Muscle of leg (tissue), 11 donors: ENCODE measurements around the gene OR51V1. TPM values are rescaled to one million over a fixed set of nuclear protein-coding genes. Genes with fewer than 3 reads are reported as not detected.

Source experiments
- DNase-seq: peaks from one replicate; pipeline ENCODE4 v3.0.0; 2013
- H3K27ac ChIP-seq: one replicate; pipeline ENCODE4 v1.5.1; 2013; ENCODE audit warnings: mild to moderate bottlenecking, low read length, control low read depth
- H3K27me3 ChIP-seq: one replicate; pipeline ENCODE4 v1.6.1; 2013; ENCODE audit warnings: low read length; ENCODE audit not compliant: control insufficient read depth, insufficient read depth
- H3K36me3 ChIP-seq: one replicate; pipeline ENCODE4 v1.6.1; 2013; ENCODE audit warnings: low read length; ENCODE audit not compliant: control insufficient read depth, insufficient read depth
- H3K4me1 ChIP-seq: one replicate; pipeline ENCODE4 v1.6.1; 2013; ENCODE audit warnings: low read length; ENCODE audit not compliant: control insufficient read depth, insufficient read depth
- H3K4me3 ChIP-seq: one replicate; pipeline ENCODE4 v1.5.1; 2013; ENCODE audit warnings: low read length, control low read depth
- H3K9me3 ChIP-seq: replicated peaks from 2 replicates; pipeline ENCODE4 v1.6.1; 2013; ENCODE audit warnings: low read depth, low read length; ENCODE audit not compliant: control insufficient read depth
- WGBS: methylation state at CpG from one replicate; pipeline ENCODE4 v1.1.5; 2013; ENCODE audit warnings: missing lambda C conversion rate; ENCODE audit not compliant: insufficient coverage; 5-methylcytosine and 5-hydroxymethylcytosine counted together
- polyA plus RNA-seq, 8 donors: library from polyadenylated mRNA; unstranded; fragments of 120-200 nt; gene quantifications; one replicate each; pipeline versions ENCODE4 v1.2.1 to v1.2.3, GENCODE V29; 2013; ENCODE audit warnings: inconsistent platforms in 1 of 8, low replicate concordance in 1 of 8; ENCODE audit not compliant: insufficient read length in 8 of 8, insufficient read depth in 1 of 8
- total RNA-seq: library from RNA; stranded (reverse); fragments of 120-200 nt; gene quantifications from one replicate; pipeline ENCODE4 v1.2.4, GENCODE V29; 2013

OR51V1 gene
- total and polyA plus RNA-seq, 9 donors: not detected

- no peak for DNase-seq
- no peaks in the 10 kb centered on the region for H3K36me3 ChIP-seq
- H3K27ac ChIP-seq: no peak overlapping the region
- 71% methylated on average over 1 of the region's 3 CpGs for WGBS
- no peaks in the 10 kb centered on the region for H3K4me1 ChIP-seq
- H3K9me3 ChIP-seq: no peaks in the 10 kb centered on the region
- no peak overlapping the region for H3K4me3 ChIP-seq
- H3K27me3 ChIP-seq: no peaks in the 10 kb centered on the region
Measured at GRCh38 chr11:5241458-5241857, 41.0 kb upstream of the OR51V1 start.

DNA sequence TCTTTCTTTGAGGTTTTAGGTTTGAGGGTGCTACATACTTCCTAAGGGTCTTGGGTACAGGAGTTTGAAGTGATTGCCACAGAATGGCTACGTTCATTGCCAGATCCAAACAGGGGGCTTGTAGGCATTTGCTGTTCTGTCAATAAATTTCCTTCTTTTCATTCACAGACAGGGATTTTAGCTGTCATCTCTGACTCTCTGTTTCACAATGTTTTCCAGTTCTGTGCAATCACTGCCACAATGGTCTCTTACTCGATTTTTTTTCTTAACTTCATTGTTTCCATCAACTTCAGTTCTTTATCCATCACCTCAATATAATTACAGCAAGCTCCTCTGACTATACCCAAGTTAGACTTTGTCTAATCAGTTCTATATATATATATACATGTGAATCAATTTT, 40.0 kb upstream of the OR51V1 start:
- WGBS: 80% methylated on average over 1 of the region's 2 CpGs
- Histone ChIP-seq H3K9me3 (no peaks in the 10 kb centered on the region), H3K27me3 (no peaks in the 10 kb centered on the region), H3K36me3 (no peaks in the 10 kb centered on the region), H3K4me3 (no peak overlapping the region), H3K4me1 (no peaks in the 10 kb centered on the region), H3K27ac (no peak overlapping the region)
- DNase-seq: no peak

GRCh38 chr11:5240056-5240455, 39.6 kb upstream of the OR51V1 start:
- Histone ChIP-seq H3K36me3 (no peaks in the 10 kb centered on the region), H3K4me1 (no peaks in the 10 kb centered on the region), H3K27me3 (no peaks in the 10 kb centered on the region), H3K9me3 (no peaks in the 10 kb centered on the region), H3K27ac (no peak overlapping the region), H3K4me3 (no peak overlapping the region)
- no peak for DNase-seq
- no CpG with 5 or more reads among the region's 1 CpG for WGBS

DNA sequence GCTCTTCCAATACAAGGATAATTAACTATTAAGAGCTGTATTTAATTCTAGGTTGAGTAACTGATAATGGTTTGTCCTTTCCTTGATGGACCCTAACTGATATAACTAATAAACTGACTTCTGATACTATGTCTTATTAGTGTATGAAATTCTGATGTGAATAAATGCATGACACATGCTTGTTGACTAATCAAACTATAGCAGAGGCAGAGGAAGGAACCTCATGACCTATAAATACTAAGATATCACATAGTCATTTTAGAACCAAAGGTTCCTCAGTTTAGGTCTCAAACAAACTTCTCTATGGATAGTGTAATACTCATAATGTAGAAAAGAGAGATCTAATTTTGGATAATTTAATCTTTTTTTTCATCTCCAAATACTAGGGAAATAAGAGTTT, 38.6 kb upstream of the OR51V1 start:
- DNase-seq: no peak
- H3K27ac ChIP-seq: no peak overlapping the region
- no peaks in the 10 kb centered on the region for H3K27me3 ChIP-seq
- no peaks in the 10 kb centered on the region for H3K36me3 ChIP-seq
- H3K4me1 ChIP-seq: no peaks in the 10 kb centered on the region
- H3K9me3 ChIP-seq: no peaks in the 10 kb centered on the region
- no peak overlapping the region for H3K4me3 ChIP-seq

- no peak overlapping the region for H3K4me3 ChIP-seq
- WGBS: no CpG with 5 or more reads among the region's 2 CpGs
- no peaks in the 10 kb centered on the region for H3K4me1 ChIP-seq
- DNase-seq: no peak
- H3K36me3 ChIP-seq: no peaks in the 10 kb centered on the region
- H3K27ac ChIP-seq: no peak overlapping the region
- H3K27me3 ChIP-seq: no peaks in the 10 kb centered on the region
- no peaks in the 10 kb centered on the region for H3K9me3 ChIP-seq
Measured at GRCh38 chr11:5238486-5238885, 38.0 kb upstream of the OR51V1 start.

GRCh38 chr11:5237420-5237819, 36.9 kb upstream of the OR51V1 start:
- Histone ChIP-seq H3K27me3 (no peaks in the 10 kb centered on the region), H3K27ac (no peak overlapping the region), H3K36me3 (no peaks in the 10 kb centered on the region), H3K4me3 (no peak overlapping the region), H3K9me3 (no peaks in the 10 kb centered on the region), H3K4me1 (no peaks in the 10 kb centered on the region)
- DNase-seq: no peak
- 94% methylated on average over 2 of the region's 2 CpGs for WGBS

- no peak overlapping the region for H3K27ac ChIP-seq
- no peaks in the 10 kb centered on the region for H3K4me1 ChIP-seq
- H3K36me3 ChIP-seq: no peaks in the 10 kb centered on the region
- DNase-seq: no peak
- no CpG with 5 or more reads among the region's 5 CpGs for whole genome bisulfite sequencing
- no peaks in the 10 kb centered on the region for H3K27me3 ChIP-seq
- no peaks in the 10 kb centered on the region for H3K9me3 ChIP-seq
- H3K4me3 ChIP-seq: no peak overlapping the region
Measured at GRCh38 chr11:5235364-5236095, 35.0 kb upstream of the OR51V1 start.

DNA sequence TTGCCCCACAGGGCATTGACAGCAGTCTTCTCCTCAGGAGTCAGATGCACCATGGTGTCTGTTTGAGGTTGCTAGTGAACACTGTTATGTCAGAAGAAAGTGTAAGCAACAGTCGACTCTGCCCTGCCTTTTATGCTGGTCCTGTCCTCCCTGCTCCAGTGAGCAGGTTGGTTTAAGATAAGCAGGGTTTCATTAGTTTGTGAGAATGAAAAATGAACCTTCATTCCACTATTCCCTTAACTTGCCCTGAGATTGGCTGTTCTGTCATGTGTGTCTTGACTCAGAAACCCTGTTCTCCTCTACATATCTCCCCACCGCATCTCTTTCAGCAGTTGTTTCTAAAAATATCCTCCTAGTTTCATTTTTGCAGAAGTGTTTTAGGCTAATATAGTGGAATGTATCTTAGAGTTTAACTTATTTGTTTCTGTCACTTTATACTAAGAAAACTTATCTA, 33.9 kb upstream of the OR51V1 start, which contains the start of gene HBD:
TSS of gene HBD (minus strand) at position 103 of the 454 bp plus-strand sequence. CDS start at position 53, 50 bp downstream.
- DNase-seq: no peak
- no peak within 1 kb of the TSS for H3K4me3 ChIP-seq
- H3K27me3 ChIP-seq: no peaks in the 10 kb centered on the region
- no peaks in the 10 kb centered on the region for H3K9me3 ChIP-seq
- no CpG with 5 or more reads among the region's 2 CpGs for WGBS
- H3K4me1 ChIP-seq: no peaks in the 10 kb centered on the region
- H3K36me3 ChIP-seq: no peaks in the 10 kb centered on the region
- no peak within 1 kb of the TSS for H3K27ac ChIP-seq

DNA sequence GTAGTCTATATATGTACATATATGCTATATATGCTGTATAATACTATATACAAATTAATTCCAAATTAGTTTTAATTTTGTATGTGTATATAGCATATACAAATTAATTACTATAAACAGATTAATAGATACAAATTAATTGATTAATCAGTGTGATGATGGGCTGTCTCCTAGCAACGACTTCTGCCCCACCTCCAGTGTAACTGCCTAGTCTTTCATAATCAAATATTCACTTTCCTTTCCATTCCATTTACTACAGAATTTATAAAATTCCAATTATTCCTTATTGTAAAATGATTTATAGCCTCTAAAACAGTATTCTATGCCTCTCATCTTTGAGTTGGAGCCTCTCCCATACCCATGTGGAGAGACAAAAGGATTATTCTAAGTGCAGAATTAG, 32.8 kb upstream of the OR51V1 start:
- Histone ChIP-seq H3K27ac (no peak overlapping the region), H3K36me3 (no peaks in the 10 kb centered on the region), H3K4me3 (no peak overlapping the region), H3K27me3 (no peaks in the 10 kb centered on the region), H3K9me3 (no peaks in the 10 kb centered on the region), H3K4me1 (no peaks in the 10 kb centered on the region)
- no CpG with 5 or more reads among the region's 1 CpG for WGBS
- no peak for DNase-seq

- Histone ChIP-seq H3K9me3 (no peaks in the 10 kb centered on the region), H3K27ac (no peak overlapping the region), H3K36me3 (no peaks in the 10 kb centered on the region), H3K4me1 (no peaks in the 10 kb centered on the region), H3K4me3 (no peak overlapping the region), H3K27me3 (no peaks in the 10 kb centered on the region)
- no CpG with 5 or more reads among the region's 2 CpGs for WGBS
- no peak for DNase-seq
Measured at GRCh38 chr11:5232821-5233220, 32.3 kb upstream of the OR51V1 start.

GRCh38 chr11:5232176-5232575, 31.7 kb upstream of the OR51V1 start:
- WGBS: 65% methylated on average over 2 of the region's 3 CpGs
- Histone ChIP-seq H3K27ac (no peak overlapping the region), H3K4me3 (no peak overlapping the region), H3K9me3 (no peaks in the 10 kb centered on the region), H3K27me3 (no peaks in the 10 kb centered on the region), H3K4me1 (no peaks in the 10 kb centered on the region), H3K36me3 (no peaks in the 10 kb centered on the region)
- no peak for DNase-seq
